Stimulated activated CD4-positive, alpha-beta T cell treated with anti-CD3 and anti-CD28 coated beads, Interleukin-2, amount 100 ng/mL, for 48 hours (primary cell): ENCODE measurements around the gene SLC6A7.
"Not testable (repeated sequence)": the region's sequence is repeated elsewhere in the genome, so short reads cannot be mapped to it uniquely, and the experiment has no call there.

Experiments used
- DNase-seq, 2 donors: peaks; one replicate each; pipeline ENCODE4 v3.0.0-alpha.2; 2020

The SLC6A7 gene

GRCh38 chr5:150245111-150245789 lies 55.4 kb downstream of the SLC6A7 start:
- DNase-seq: no peak

- DNase-seq: no peak
Measured at GRCh38 chr5:150245808-150246207, 55.9 kb downstream of the SLC6A7 start.

- no peak for DNase-seq
Measured at GRCh38 chr5:150246429-150246828, 56.6 kb downstream of the SLC6A7 start.

GRCh38 chr5:150246835-150247234 lies 57.0 kb downstream of the SLC6A7 start:
- DNase-seq: no peak

GRCh38 chr5:150247726-150248125 lies 57.9 kb downstream of the SLC6A7 start:
- DNase-seq: no peak

- not testable (repeated sequence) for DNase-seq
Measured at GRCh38 chr5:150248493-150248892, 58.6 kb downstream of the SLC6A7 start.

- DNase-seq: no peak
Measured at GRCh38 chr5:150248946-150249345, 59.1 kb downstream of the SLC6A7 start.

- DNase-seq: no peak
Measured at GRCh38 chr5:150249744-150250143, 59.9 kb downstream of the SLC6A7 start.

GRCh38 chr5:150251504-150251903 lies 61.6 kb downstream of the SLC6A7 start:
- DNase-seq: no peak

- DNase-seq: no peak
Measured at GRCh38 chr5:150252489-150252888, 62.6 kb downstream of the SLC6A7 start.

- DNase-seq: no peak
Measured at GRCh38 chr5:150253416-150254208, 63.8 kb downstream of the SLC6A7 start.

- DNase-seq: no peak
Measured at GRCh38 chr5:150254363-150254762, 64.5 kb downstream of the SLC6A7 start.

GRCh38 chr5:150254774-150255173 lies 64.9 kb downstream of the SLC6A7 start:
- DNase-seq: no peak

GRCh38 chr5:150255659-150256409 lies 66.0 kb downstream of the SLC6A7 start:
- no peak for DNase-seq

GRCh38 chr5:150256410-150257064 lies 66.7 kb downstream of the SLC6A7 start:
- DNase-seq: no peak

- DNase-seq: no peak
Measured at GRCh38 chr5:150257424-150257823, 67.6 kb downstream of the SLC6A7 start.

GRCh38 chr5:150258130-150258529 lies 68.3 kb downstream of the SLC6A7 start:
- no peak for DNase-seq
